Measurements from ENCODE around the gene ZNF888. TPM values are rescaled to one million over a fixed set of nuclear protein-coding genes. Genes with fewer than 3 reads are reported as not detected.
A peak's percentile ranks its signal among the peaks of the same experiment; 100 is the strongest.
"Not testable (repeated sequence)": the region's sequence is repeated elsewhere in the genome, so short reads cannot be mapped to it uniquely, and the experiment has no call there.

Gene ZNF888
- total RNA-seq, 2 experiments from 2014 or later, result 5.1 to 5.5 TPM

- peak; percentile 81 for DNase-seq
- Mint-ChIP-seq H3K36me3 (ENCODE audit: low read depth) (peaks cover 31% of the 10 kb centered on the region), H3K4me1 (peaks cover 23% of the 10 kb centered on the region), H3K4me3 (peak within 1 kb of the TSS; percentile 88), H3K27ac (peak within 1 kb of the TSS; percentile 83)
- CTCF ChIA-PET; H3K9me3 Mint-ChIP-seq (ENCODE audit: low read depth); H3K27me3 Mint-ChIP-seq: not testable (repeated sequence)
- ATAC-seq, result peak; percentile 99
- intact Hi-C loops (cut with DNase I, micrococcal nuclease), result loop anchor here (1.0 to 5.0 kb wide), 9 partner anchors 40 to 301 kb away; partner anchors contain the start of genes ZNF816 (in 2 of the 2), ZNF160 (in 1 of the 2), ZNF320 (in 1 of the 2) and ZNF347 (in 1 of the 2)
- POLR2A ChIA-PET, result interaction anchor here (0.7 to 0.8 kb wide), 2 partner anchors 40 to 55 kb away, joined by 3 to 4 read pairs; no protein-coding TSS in a partner anchor
Measured at GRCh38 chr19:52857378-52858191, 65.6 kb downstream of the ZNF888 start, which contains the start of gene ZNF468. TSS of gene ZNF468 (minus strand) at chr19:52857619. CDS start at chr19:52854272, 3,347 bp downstream.

GRCh38 chr19:52856540-52857377 is 66.5 kb downstream of the ZNF888 start:
- peak; percentile 37 for DNase-seq
- peaks cover 23% of the 10 kb centered on the region for H3K4me1 Mint-ChIP-seq
- peaks cover 36% of the 10 kb centered on the region for H3K36me3 Mint-ChIP-seq (ENCODE audit: low read depth)
- peak overlapping the region; percentile 83 for H3K27ac Mint-ChIP-seq
- POLR2A ChIA-PET; H3K27me3 Mint-ChIP-seq; H3K9me3 Mint-ChIP-seq (ENCODE audit: low read depth); CTCF ChIA-PET: not testable (repeated sequence)
- intact Hi-C loops (cut with DNase I, micrococcal nuclease), result loop anchor here (1.0 to 5.0 kb wide), 9 partner anchors 41 to 302 kb away; partner anchors contain the start of genes ZNF816 (in 2 of the 2), ZNF160 (in 1 of the 2), ZNF320 (in 1 of the 2) and ZNF347 (in 1 of the 2)
- peak; percentile 17 for ATAC-seq
- H3K4me3 Mint-ChIP-seq, result peak overlapping the region; percentile 88

Other genes with a start within 250 kb of the ZNF888 start
- 10 to 100 TPM; 20.6 to 22.9 TPM for gene ZNF611, start 188.4 kb downstream of the ZNF888 start, total RNA-seq
- gene ZNF600, start 136.6 kb downstream of the ZNF888 start, total RNA-seq, result 10 to 100 TPM; 10.6 to 14.3 TPM
- 10 to 100 TPM; 17.3 to 18.9 TPM for gene ZNF28, start 101.8 kb downstream of the ZNF888 start, total RNA-seq
- 10 to 100 TPM; 11.5 to 12.9 TPM for gene ZNF468, start 65.8 kb downstream of the ZNF888 start, total RNA-seq
- 10 to 100 TPM; 10.8 to 12.2 TPM for gene ZNF320, start 25.8 kb downstream of the ZNF888 start, total RNA-seq
- gene ZNF816, start 39.5 kb upstream of the ZNF888 start, total RNA-seq, result 10 to 100 TPM; 10.7 to 11.4 TPM
- gene ERVV-1, start 90.5 kb upstream of the ZNF888 start, total RNA-seq, result under 1 TPM in 1 of 2 experiments, not detected in 1; 0.11 TPM
- gene ERVV-2, start 121.3 kb upstream of the ZNF888 start, total RNA-seq, result not detected
- 10 to 100 TPM; 42.2 to 53.0 TPM for gene ZNF160, start 180.0 kb upstream of the ZNF888 start, total RNA-seq
- gene ZNF415, start 209.5 kb upstream of the ZNF888 start, total RNA-seq, result 1 to 10 TPM; 3.2 to 3.3 TPM
- 1 to 10 TPM; 8.5 to 9.2 TPM for gene ZNF347, start 235.6 kb upstream of the ZNF888 start, total RNA-seq

Data from activated CD4-positive, alpha-beta T cell treated with anti-CD3 and anti-CD28 coated beads for 36 hours (primary cell).